OCI-LY7 (cell line): Measurements from ENCODE around the gene USP15. TPM values are rescaled to one million over a fixed set of nuclear protein-coding genes. Genes with fewer than 3 reads are reported as not detected.

Experiments
- Bru-seq: library from RNA; stranded (reverse); fragments of 400-500 nt; gene quantifications from one replicate; lab custom pipeline; 2021; lab: Mats Ljungman, UMichigan
- BruChase-seq, 2 experiments: library from RNA; stranded (reverse); fragments of 400-500 nt; gene quantifications; one replicate each; lab custom pipeline; 2021; lab: Mats Ljungman, UMichigan
- BruUV-seq: library from RNA; stranded (reverse); fragments of 400-500 nt; replicated peaks from 2 replicates; lab custom pipeline; 2021; lab: Mats Ljungman, UMichigan
- CTCF ChIA-PET: fragments of 300-600 bp; sonication (Branson Sonifier 250); formaldehyde crosslinking; loops from one replicate; lab custom pipeline; 2022; ENCODE audit warnings: antibody characterized with exemption; ENCODE audit not compliant: unreplicated experiment; lab: Charles Lee
- POLR2A ChIA-PET: fragments of 300-600 bp; sonication (Branson Sonifier 250); formaldehyde crosslinking; loops from one replicate; lab custom pipeline; 2022; ENCODE audit warnings: antibody characterized with exemption; lab: Charles Lee
- DNase-seq: peaks from one replicate; pipeline ENCODE4 v3.0.0-alpha.2; 2015; ENCODE audit warnings: low spot score
- H2AFZ ChIP-seq: fragments of 200-600 bp; sonication (generic), shearing (Covaris generic); 2 replicates; pipeline ENCODE4 v1.6.1; 2014; ENCODE audit warnings: mild to moderate bottlenecking, antibody characterized with exemption, low read length, moderate library complexity
- H3K27ac ChIP-seq: fragments of 200-600 bp; sonication (generic); 2 replicates; pipeline ENCODE4 v1.5.1; 2014; ENCODE audit warnings: mixed run types, low read depth, mild to moderate bottlenecking, moderate library complexity, low read length, inconsistent platforms; ENCODE audit not compliant: poor library complexity, severe bottlenecking
- H3K36me3 ChIP-seq: fragments of 200-600 bp; sonication (generic); 2 replicates; pipeline ENCODE4 v1.6.1; 2014; ENCODE audit warnings: mild to moderate bottlenecking, antibody characterized with exemption, low read length, moderate library complexity, mixed read lengths; ENCODE audit not compliant: insufficient read depth
- H3K4me1 ChIP-seq: fragments of 200-600 bp; sonication (generic); 2 replicates; pipeline ENCODE4 v1.5.1; 2014; ENCODE audit warnings: mild to moderate bottlenecking, low read length; ENCODE audit not compliant: insufficient read depth, poor library complexity, severe bottlenecking
- H3K4me2 ChIP-seq: fragments of 200-600 bp; sonication (generic); 2 replicates; pipeline ENCODE4 v1.6.1; 2014; ENCODE audit warnings: mild to moderate bottlenecking, low read length
- H3K4me3 ChIP-seq: fragments of 200-600 bp; sonication (generic); 2 replicates; pipeline ENCODE4 v1.5.1; 2014; ENCODE audit warnings: mild to moderate bottlenecking, low read depth, low read length; ENCODE audit not compliant: poor library complexity, severe bottlenecking
- H3K79me2 ChIP-seq: fragments of 200-600 bp; sonication (generic); 2 replicates; pipeline ENCODE4 v1.6.1; 2016; ENCODE audit warnings: low read depth, mild to moderate bottlenecking, low read length, moderate library complexity, mixed read lengths; ENCODE audit not compliant: insufficient read depth
- H3K9me2 ChIP-seq: fragments of 200-600 bp; sonication (generic); 2 replicates; pipeline ENCODE4 v1.6.1; 2016; ENCODE audit warnings: mild to moderate bottlenecking, low read length, mixed read lengths; ENCODE audit not compliant: insufficient read depth
- H3K9me3 ChIP-seq: fragments of 200-600 bp; sonication (generic); 2 replicates; pipeline ENCODE4 v1.6.1; 2014; ENCODE audit warnings: mild to moderate bottlenecking, mixed run types, low read length, mixed read lengths
- H4K20me1 ChIP-seq: fragments of 200-600 bp; sonication (generic); 2 replicates; pipeline ENCODE4 v1.6.1; 2014; ENCODE audit warnings: mild to moderate bottlenecking, antibody characterized with exemption, low read length, moderate library complexity, mixed read lengths; ENCODE audit not compliant: insufficient read depth
- EZH2phosphoT487 ChIP-seq: fragments of 200-600 bp; sonication (generic); IDR thresholded peaks from 2 replicates; pipeline ENCODE4 v1.6.1; 2018; ENCODE audit warnings: low read depth, borderline replicate concordance, mild to moderate bottlenecking, mixed run types, antibody characterized with exemption, low read length, moderate library complexity, mixed read lengths
- intact Hi-C: fragments of 100-400 bp; cut with micrococcal nuclease; formaldehyde crosslinking; loops from one replicate; pipeline ENCODE4 v1.10.0; 2022; ENCODE audit not compliant: unreplicated experiment
- long read RNA-seq: library from polyadenylated mRNA; stranded (forward); transcript quantifications from one replicate; pipeline ENCODE4 v2.0.0, GENCODE V29; 2022
- total RNA-seq, 2 experiments: library from RNA; depleted of rRNA in 1 of 2; stranded (reverse); fragments of >200 nt in 1 of 2; shearing (Covaris generic) in 1 of 2; gene quantifications; 2 replicates each; pipeline ENCODE4 v1.2.3, GENCODE V29; 2014 to 2022
- TF ChIP-seq, protein P1 (sequence below): fragments of 200-600 bp; sonication (generic); conservative IDR thresholded peaks from 2 replicates; pipeline ENCODE4 v1.5.1; 2014; ENCODE audit warnings: mild to moderate bottlenecking, antibody characterized with exemption, low read length, moderate library complexity, mixed read lengths

The USP15 gene
- 43.3 and 65.7 TPM in 2 replicates for total RNA-seq (2014; rRNA removed; shearing (Covaris generic))
- total RNA-seq (2022), result 52.8 and 62.8 TPM in 2 replicates
- Bru-seq, nascent RNA, result percentile 91 among the genes with signal in this experiment
- BruChase-seq, experiment 1, labeled RNA remaining after a 6-hour chase, result percentile 63 among the genes with signal in this experiment
- percentile 72 among the genes with signal in this experiment for BruChase-seq, experiment 2, labeled RNA remaining after a 2-hour chase
- long read RNA-seq, full-length matches to known transcripts, result 46 of 63 reads
- long read RNA-seq, partial matches to known transcripts, result 4 of 63 reads
- long read RNA-seq, other reads (novel, unspliced or antisense), result 13 of 63 reads

DNA sequence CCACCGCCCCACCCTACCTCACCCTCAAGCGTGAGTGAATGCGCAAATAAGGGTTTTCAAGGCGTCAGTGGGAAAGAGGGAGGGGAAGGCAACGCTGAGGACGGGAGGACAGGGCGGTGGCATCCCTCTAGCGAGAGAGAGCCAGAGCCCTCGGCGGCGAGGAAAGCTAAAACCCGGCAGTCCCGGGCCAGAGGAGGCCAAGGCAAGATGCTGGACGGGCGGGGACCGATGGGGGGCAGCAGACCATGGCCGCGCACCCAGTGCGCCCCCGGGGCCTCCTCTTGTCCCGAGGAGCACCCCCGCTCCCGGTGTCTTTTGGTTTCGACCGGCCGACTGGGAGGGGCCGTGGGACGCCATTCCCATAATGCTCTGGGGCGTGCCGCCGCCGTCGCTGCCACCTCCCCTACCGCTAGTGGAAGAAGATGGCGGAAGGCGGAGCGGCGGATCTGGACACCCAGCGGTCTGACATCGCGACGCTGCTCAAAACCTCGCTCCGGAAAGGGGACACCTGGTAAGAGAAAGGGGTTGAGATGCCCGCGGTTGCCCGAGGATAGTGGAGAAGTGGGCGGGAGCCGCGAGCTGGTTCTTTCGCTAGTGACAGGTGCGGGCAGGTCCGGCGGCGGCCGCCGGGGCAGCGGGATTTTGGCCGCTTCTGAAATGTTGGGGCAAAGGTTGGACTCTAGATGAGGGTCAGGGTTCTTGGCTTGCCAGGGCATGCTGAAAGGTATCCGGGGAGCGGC is at the start of gene USP15:
Gene USP15 (plus strand): TSS at position 412 of the 740 bp plus-strand sequence. CDS start 11 bp downstream, at position 423.
- TF ChIP-seq, protein P1, sequence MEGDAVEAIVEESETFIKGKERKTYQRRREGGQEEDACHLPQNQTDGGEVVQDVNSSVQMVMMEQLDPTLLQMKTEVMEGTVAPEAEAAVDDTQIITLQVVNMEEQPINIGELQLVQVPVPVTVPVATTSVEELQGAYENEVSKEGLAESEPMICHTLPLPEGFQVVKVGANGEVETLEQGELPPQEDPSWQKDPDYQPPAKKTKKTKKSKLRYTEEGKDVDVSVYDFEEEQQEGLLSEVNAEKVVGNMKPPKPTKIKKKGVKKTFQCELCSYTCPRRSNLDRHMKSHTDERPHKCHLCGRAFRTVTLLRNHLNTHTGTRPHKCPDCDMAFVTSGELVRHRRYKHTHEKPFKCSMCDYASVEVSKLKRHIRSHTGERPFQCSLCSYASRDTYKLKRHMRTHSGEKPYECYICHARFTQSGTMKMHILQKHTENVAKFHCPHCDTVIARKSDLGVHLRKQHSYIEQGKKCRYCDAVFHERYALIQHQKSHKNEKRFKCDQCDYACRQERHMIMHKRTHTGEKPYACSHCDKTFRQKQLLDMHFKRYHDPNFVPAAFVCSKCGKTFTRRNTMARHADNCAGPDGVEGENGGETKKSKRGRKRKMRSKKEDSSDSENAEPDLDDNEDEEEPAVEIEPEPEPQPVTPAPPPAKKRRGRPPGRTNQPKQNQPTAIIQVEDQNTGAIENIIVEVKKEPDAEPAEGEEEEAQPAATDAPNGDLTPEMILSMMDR, result peak; percentile 65
- no peak for TF ChIP-seq EZH2phosphoT487
- POLR2A ChIA-PET, result interaction anchor here (0.6 to 1.2 kb wide), 3 partner anchors 124 to 740 kb away, joined by 4 to 5 read pairs (median 4); no protein-coding TSS in a partner anchor

DNA sequence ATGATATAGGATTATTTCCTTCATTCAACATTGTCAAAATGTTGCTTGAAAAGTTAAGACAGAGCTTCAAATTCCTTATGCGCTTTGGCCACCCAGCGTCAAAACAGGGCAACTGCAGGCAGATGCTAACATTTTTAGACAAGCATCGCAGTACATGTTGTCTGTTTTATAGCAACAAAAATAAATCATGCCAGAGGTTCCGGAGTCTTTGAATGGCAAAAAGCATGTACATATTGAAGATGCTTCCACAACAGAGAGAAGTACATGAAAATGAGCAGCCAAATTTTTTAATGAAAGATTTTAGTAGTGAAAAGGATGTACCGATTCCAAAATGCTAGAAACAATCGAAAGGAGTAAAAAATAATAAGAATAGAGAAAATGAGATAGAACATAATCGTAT is 49.8 kb upstream of the USP15 start:
- ChIA-PET POLR2A (interaction anchor here (1.3 to 1.5 kb wide), 2 partner anchors 14 to 17 kb away, joined by 4 to 5 read pairs; no protein-coding TSS in a partner anchor), CTCF (no interaction called here)
- H3K9me2 ChIP-seq, result no peaks in the 10 kb centered on the region
- DNase-seq, result peak; percentile 43
- H2AFZ ChIP-seq, result no peak overlapping the region
- no peaks in the 10 kb centered on the region for H3K4me1 ChIP-seq
- H3K4me3 ChIP-seq, result no peak overlapping the region
- no peaks in the 10 kb centered on the region for H3K79me2 ChIP-seq
- BruUV-seq, result no TSS peak
- H3K27ac ChIP-seq, result no peak overlapping the region
- no peaks in the 10 kb centered on the region for H3K36me3 ChIP-seq
- H4K20me1 ChIP-seq, result no peaks in the 10 kb centered on the region
- no peak overlapping the region for H3K4me2 ChIP-seq
- no peak for TF ChIP-seq EZH2phosphoT487
- TF ChIP-seq, protein P1, result peak; percentile 89
- no peaks in the 10 kb centered on the region for H3K9me3 ChIP-seq
- intact Hi-C loops, result no loop called here

More for the DNA sequence above, at the start of gene USP15:
- Histone ChIP-seq H3K4me3 (peak within 1 kb of the TSS; percentile 92), H3K4me2 (peak within 1 kb of the TSS; percentile 86), H3K4me1 (peaks cover 41% of the 10 kb centered on the region), H3K9me2 (no peaks in the 10 kb centered on the region), H2AFZ (peak within 1 kb of the TSS; percentile 87), H3K27ac (peak within 1 kb of the TSS; percentile 90), H3K9me3 (no peaks in the 10 kb centered on the region), H4K20me1 (peaks cover 32% of the 10 kb centered on the region), H3K36me3 (peaks cover 1% of the 10 kb centered on the region; the same call in 1 of the 2 replicates), H3K79me2 (peaks cover 43% of the 10 kb centered on the region)
- intact Hi-C loops, result loop anchor here (1.0 to 10.0 kb wide), 4 partner anchors 205 to 738 kb away; partner anchors contain the start of gene MON2
- BruUV-seq, result no TSS peak
- CTCF ChIA-PET, result interaction anchor here (0.7 kb wide), 1 partner anchor 737 kb away, joined by 3 read pairs; no protein-coding TSS in a partner anchor
- DNase-seq, result peak; percentile 98
